SK-N-DZ (cell line): ENCODE measurements around the gene TMCO1.
A peak's percentile ranks its signal among the peaks of the same experiment; 100 is the strongest.
"Not testable (repeated sequence)": the region's sequence is repeated elsewhere in the genome, so short reads cannot be mapped to it uniquely, and the experiment has no call there.

Experiments used
- DNase-seq: peaks from one replicate; pipeline ENCODE4 v3.0.0-alpha.2; 2015; ENCODE audit warnings: low spot score

TMCO1 gene

DNA sequence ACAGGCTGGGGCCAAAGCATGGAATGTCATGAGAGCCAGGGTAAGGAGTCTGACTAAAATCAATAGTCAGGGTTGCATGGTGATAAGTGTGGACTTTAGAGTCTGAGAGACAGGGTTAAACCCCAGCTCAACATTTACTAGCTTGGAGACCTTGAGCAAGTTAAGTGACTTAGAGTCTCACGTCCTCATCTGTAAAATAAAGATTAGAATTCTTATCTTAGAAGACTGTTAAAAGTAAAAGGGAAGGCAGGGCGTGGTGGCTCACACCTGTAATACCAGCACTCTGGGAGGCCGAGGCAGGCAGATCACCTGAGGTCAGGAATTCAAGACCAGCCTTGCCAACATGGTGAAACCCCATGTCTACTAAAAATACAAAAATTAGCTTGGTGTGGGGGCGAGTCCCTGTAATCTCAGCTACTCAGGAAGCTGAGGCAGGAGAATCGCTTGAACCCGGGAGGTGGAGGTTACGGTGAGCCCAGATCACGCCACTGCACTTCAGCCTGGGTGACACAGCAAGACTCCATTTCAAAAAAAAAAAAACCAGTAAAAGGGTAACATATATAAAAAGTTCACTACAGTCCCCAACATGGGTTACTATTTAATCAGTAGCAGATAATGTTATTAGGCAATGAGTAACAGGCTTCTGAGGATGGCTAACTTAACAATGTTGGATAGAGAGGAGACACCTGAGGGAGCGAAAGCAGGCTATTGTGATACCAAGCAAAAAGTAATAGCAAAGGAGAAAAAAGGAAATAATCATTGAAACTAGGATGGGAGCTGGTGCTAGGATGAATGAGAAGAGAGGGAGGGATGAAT, 20.8 kb downstream of the TMCO1 start:
- DNase-seq = no peak

DNA sequence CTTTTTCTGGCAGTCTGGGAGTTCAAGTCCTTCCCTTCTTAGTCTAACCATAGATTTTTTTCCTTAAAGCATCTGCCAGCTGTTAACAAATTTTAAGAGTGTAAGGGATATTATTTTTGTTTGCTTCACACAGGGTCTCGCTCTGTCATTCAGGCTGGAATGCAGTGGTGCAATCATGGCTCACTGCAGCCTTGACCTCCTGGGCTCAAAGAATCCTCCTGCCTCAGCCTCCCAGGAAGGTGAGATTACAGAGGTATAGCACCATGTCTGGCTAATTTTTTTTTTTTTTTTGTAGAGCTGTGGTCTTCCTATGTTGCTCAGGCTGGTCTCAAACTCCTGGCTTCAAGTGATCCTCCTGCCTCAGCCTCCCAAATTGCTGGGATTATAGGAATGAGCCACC, 23.8 kb downstream of the TMCO1 start:
- not testable (repeated sequence) for DNase-seq

DNA sequence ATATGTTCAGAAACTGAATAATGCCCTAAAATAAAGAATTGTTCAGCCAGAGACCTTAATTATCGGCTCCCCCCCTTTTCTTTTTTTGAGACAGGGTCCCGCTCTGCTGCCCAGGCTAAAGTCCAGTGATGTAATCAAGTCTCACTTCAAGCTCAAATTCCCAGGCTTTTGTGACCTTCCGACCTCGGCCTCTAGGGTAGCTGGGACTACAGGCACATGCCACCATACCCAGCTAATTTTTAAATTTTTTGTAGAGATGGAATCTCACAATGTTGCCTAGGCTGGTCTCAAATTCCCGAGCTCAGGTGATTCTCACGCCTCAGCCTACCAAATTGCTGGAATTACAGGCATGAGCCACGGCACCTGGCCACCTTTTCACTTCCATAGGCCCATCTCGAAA, 26.5 kb downstream of the TMCO1 start:
- DNase-seq = no peak

DNA sequence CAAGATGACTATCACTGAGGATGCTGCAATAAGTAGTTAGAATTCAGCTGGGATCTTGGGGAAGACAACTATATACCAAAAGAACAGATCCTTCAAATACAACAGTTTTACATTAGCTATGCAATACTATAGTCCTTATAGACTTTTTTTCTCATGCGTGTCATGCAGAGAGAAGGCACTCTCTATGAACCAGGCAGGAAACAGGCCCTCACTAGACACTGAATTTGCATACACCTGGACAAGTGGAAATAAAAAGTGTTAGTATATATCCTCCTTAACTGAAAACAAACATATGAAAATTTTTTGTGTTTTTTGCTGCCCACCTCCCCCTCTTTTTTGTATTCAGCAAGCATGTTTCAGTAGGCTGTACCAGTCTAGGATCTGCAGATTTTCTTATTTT, 29.9 kb downstream of the TMCO1 start:
- DNase-seq = no peak

DNA sequence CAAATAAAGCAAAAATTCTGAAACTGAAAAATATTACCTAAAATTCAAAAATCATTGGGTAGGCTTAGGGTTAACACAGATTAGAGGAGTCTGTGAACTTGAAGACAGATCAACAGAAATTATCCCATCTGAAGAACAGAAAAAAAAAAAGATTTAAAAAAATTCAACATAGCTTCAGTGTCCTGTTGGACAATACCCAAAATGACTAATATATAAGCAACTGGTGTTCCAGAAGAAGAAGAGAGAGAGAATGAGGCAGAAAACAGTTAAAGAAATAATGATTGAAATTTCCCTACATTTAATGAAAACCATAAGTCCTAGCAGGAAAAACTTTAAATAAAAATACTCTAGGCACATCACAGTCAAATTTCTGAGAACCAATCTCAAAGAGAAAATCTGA, 31.5 kb downstream of the TMCO1 start:
- no peak for DNase-seq

DNA sequence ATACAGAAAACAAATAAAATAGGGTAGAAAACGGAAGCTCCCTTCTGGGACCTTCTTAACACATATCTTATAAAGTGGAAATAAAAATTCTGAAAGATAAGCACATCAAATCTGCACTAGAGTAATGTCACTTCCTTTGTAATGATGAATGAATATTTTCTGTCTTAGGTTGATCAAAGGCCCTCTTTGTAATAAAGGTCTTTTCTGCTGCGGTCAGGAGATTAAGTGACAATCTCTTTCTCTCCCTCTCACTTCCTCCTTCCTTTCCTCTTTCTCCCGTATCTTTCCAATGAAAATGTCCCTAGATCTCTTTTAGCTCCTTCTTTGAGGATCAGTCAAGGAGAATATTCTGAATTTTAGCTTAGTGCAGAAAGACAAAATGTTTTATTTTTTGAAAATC, 33.8 kb downstream of the TMCO1 start:
- no peak for DNase-seq

DNA sequence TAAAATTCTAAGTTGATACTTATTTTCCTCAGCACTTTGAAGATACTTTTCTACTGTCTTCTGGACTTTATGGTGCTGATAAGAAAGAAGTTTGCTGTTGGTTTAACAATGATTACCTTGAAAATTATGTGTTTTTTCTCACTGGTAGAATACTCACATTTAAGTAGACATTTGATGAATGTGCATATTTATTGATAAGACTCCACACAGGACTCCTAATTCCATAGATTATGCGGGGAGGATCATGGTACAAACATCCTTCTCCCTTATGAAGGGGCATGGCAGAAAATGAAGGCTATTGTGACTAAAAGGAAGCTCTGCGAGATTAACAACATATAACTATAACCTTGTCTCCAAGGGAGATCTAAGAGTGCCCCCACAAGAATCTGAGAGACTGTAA, 41.8 kb downstream of the TMCO1 start:
- no peak for DNase-seq

DNA sequence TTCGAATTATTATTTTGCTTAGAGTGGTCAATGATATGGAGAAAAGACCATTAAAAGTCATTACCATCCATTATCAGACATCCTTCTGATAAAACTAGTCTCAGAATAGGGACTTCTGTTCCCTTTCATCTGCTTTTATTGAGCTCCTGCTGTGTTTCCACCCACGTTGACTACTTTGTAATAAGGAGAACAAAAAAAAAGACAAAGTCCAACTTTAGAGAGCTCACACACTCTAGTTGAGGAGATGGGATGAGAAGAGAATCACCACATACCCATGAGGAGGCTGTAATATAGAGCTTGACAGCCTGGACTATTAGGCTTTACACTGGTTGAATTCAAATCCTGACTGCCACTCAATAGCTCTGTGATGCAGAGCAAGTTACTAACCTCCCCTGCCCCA, 42.5 kb downstream of the TMCO1 start:
- no peak for DNase-seq

DNA sequence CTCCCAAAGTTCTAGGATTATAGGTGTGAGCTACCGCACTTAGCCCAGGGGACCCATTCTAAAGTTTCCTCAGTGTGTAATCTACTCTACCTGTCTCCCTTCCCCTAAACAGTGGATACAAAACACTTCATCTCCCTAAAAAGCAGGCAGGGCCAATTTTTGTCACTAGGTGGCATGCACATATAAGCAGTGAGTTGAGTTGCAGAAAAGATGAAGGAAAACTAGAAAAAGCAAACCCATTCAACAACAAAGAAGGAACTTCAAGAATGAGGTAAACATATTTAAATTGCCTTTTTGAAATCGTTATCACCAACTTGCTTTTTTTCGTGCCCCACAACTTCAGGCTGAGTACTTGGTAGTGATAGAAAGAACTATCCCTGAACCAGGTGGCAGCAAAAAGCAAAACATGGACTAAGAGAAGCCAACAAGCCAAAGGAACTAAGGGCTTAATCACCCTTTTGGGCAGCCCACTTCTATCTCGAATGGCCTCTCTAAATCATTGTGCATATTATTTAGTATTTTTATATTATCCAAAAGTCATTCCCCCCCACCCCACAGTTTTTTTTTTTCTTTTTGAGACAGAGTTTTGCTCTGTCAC, 50.7 kb downstream of the TMCO1 start:
- DNase-seq = peak; percentile 55

DNA sequence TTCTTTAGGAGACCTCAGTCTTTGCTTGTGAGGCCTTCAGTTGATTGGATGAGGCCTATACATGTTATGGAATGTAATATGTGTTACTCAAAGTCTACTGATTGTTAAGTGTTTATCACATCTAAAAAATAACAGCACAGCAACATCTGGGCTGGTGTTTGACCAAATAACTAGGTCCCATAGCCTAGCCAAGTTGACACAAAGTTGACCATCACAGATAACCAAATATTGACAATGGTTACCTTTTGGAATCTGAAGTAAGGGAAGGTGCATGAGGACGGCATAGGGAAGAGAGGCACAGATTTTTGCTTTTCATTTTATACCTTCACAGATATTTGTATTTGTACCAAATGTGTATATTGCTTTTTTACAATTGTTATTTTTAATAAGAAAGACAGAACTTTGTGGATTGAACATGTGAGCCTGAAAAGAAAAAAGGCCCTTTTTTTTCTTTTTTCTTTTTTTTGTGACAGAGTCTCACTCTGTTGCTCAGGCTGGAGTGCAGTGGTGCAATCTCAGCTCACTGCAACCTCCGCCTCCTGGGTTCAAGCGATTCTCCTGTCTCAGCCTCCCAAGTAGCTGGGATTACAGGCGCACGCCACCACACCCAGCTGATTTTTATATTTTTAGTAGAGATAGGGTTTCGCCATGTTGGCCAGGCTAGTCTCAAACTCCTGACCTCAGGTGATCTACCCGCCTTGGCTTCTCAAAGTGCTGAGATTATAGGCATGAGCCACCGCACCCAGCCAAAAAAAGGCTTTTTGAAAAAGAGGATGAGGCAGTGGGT, 52.2 kb downstream of the TMCO1 start:
- not testable (repeated sequence) for DNase-seq

DNA sequence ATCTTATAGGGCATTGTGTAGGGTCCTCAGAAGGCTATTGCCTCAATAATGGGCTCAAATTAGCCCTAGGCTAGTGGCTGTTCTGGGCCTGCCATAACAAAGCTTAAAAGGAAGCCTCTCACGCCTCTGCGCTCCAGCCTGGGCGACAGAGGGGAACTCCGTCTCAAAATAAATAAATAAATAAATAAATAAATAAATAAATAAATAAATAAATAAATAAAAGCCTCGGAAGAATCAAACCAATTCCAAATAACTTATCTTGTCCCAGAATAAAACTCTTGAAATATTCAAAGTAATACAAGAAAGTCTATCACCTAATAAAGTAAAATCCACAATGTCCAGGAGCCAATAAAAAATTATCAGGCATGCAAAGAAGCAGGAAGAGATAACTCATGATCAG, 55.9 kb downstream of the TMCO1 start:
- no peak for DNase-seq

DNA sequence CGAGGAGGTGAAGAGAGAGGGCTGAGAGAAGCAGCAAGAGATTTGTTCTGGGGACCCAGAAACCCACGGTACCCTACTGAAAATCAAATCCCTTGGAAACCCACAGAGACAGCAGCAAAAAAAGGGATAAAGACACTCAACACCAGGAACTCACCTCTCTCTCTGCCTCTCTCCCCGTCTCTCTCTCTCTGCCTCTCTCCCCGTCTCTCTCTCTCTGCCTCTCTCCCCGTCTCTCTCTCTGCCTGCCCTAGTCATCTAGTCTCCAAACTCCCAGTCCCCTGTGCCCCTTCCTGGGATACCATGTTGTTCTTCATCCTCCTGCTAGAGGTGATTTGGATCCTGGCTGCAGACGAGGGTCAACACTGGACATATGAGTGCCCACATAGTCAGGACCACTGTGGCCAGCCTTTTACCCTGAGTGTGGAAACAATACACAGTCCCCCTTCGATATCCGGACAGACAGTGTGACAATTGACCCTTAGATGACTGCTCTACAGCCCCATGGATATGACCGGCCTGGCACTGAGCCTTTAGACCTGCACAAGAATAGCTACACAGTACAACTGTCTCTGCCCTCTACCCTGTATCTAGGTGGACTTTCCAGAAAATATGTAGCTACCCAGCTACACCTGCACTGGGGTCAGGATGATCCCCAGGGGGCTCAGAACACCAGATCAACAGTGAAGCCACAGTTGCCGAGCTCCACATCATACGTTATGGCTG, 60.5 kb downstream of the TMCO1 start:
- DNase-seq = no peak

DNA sequence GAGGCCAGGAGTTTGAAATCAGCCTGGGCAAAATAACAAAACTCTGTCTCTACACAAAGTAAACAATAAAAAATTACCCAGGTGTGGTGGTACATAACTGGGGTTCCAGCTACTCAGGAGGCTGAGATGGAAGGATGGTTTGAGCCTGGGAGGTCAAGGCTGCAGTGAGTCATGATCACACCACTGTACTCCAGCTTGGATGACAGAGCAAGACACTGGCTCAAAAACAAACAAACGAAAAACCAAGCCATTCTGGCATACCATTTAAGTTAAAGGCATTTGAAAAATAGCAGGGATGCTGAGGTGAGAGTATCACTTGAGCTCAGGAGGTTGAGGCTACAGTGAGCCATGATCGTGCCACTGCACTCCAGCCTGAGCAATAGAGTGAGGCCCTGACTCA, 65.0 kb downstream of the TMCO1 start:
- no peak for DNase-seq

DNA sequence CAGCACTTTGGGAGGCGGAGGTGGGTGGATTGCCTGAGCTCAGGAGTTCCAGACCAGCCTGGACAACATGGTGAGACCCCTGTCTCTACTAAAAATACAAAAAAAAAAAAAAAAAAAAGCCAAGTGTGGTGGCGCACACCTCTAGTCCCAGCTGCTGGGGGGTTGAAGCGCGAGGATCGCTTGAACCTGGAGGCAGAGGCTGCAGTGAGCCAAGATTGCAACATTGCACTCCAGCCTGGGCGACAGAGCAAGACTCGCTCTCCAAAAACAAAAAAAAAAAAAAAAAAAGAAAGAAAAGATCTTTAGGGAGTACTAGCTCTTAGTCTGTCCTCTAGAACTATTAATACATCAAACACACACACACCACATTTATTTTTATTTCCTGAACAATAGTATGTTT, 66.7 kb downstream of the TMCO1 start:
- DNase-seq = not testable (repeated sequence)

DNA sequence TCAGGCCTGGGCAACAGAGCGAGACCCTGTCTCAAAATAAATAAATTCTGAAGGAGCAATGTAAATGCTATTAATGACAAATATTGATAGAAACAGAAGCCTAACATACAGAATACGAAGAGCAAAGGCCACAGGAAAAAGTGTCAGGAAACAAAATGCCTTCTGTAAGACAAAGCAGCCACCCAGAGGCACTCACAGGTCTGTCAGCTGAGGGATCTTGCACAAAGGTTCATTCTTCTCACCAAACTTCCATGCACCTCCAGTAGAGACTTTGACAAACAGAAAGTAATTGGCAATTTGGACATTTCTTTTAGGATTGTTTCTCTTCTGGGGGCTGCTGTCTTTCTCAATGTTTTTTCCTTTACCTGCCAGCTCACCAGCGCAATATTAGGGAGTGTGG, 69.1 kb downstream of the TMCO1 start:
- no peak for DNase-seq

DNA sequence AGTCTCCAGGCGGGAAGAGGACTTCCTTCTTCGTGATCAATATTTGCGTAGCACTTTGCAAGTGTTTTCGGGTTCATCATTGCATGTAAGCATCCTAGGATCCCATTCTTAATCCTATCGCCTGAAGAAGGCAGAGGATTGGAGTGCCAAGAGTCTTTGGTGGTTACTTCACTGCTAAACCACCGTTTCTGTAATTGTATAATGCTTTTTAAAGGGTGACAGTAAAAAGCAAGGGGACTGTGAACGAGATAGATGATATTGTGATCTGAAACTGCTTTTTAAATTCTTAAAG, 70.0 kb downstream of the TMCO1 start:
- no peak for DNase-seq

DNA sequence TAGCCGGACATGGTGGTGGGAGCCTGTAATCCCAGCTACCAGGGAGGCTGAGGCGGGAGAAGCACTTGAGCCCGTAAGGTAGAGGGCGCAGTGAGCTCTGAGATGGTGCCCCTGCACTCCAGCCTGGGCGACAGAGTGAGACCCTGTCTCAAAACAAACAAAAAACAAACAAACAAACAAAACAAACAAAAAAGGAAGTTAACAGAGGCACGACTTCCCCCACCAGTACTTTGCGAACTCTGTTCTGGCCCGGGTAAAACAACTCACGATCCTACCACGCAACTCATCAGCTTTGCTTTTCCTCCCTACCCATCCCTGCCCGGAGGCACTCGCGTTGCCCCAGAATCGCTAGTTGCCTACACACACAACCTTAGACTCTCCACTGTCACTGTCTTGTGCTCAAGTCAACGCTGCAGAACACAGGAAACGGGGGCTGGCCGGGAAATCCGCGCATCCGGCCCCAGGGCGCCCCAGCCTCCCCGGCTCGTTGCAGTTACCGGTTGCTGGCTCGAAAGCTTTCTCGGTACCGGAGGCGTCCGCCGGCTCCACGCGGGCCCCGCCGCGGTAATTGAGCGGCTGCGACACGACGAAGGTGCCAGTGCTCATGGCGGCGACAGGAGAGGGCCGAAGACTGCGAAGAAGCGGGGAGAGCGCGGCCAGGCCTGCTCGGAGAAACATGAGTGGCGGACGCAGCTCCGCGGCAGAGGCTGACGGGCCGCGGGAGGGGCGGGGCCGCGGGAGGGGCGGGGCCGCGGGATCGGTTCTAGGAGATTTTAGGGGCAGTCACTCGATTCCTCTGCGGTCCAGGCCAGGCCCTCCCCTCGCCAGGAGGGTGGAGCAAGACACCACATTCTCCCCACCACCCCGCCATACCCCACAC, 70.5 kb downstream of the TMCO1 start, which contains the start of gene ALDH9A1:
TSS of gene ALDH9A1 (minus strand) at position 682 of the 880 bp plus-strand sequence. CDS start at position 678, 4 bp downstream.
- DNase-seq = peak; percentile 89

DNA sequence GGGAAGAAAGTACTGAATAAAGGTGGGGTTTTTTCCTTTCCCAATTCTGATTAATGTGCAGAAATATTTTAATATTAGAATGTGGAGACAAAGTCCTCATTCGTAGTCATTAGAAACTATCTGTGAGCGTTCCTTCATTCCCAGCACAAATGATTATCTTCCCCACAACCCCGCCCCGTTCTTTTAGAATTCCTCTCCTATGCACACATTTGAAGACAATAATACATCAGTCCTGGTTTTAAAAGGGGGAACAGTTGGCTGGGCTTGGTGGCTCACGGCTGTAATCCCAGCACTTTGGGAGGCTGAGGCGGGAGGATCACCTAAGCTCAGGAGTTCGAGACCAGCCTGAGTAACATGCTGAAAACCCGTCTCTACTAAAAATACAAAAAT, 71.2 kb downstream of the TMCO1 start:
- no peak for DNase-seq

DNA sequence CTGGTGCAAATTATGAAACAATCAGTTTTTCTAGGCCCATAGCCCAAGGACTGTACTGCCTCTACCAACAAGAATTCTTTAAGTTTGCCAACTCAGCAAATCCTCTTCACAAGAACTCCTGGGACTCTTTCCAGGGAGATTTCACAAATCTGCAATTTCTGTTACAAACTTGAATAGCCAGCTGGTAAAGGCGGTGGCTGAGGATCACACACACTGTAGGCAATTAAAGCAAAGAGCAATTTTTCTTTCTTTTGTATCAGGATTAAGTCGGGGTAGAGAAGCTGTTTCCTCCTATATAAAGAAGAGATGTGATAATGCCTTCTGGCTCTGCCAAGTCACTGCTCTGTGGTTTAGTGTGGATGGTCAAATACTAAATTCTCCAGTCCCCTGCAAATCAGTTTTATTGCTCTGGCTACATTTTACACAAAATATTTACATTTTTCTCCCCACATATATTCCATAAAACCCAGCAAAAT, 72.0 kb downstream of the TMCO1 start:
- no peak for DNase-seq

DNA sequence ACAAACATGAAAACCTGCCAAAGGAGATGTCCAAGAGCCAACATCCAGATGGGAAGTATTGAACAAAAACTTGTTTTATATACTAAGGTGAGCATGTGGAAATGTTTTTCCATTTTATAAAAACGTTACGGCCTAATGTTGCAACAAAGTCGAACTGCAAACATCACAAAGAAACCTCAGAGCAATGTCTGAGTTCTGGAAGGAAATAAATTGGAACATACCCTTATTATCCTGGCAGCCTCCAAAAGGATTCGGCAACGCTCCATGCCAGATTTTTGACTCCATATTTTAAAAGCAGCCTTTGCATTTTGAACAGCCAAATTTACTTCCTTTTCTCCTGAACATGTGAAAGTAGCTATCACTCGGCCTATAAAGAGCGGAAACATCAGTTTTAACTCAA, 73.6 kb downstream of the TMCO1 start:
- no peak for DNase-seq

DNA sequence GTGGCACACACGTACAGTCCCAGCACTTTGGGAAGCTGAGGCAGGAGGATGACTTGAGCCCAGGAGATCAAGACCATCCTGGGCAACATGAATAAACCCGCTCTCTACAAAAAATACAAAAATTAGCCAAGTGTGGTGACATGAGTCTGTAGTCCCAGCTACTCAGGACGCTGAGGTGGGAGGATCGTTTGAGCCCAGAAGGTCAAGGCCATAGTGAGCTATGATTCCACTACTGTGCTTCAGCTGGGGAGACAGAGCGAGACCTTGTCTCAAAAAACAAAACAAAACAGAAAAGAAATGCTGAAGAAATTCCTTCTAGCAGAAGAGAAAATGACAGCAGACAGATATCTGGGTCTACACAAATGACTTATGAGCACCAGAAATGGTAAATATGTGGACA, 80.6 kb downstream of the TMCO1 start:
- no peak for DNase-seq
